Smooth muscle cell (in vitro differentiated cells): ENCODE results near the gene L3MBTL3. TPM values are rescaled to one million over a fixed set of nuclear protein-coding genes. Genes with fewer than 3 reads are reported as not detected.
A peak's percentile ranks its signal among the peaks of the same experiment; 100 is the strongest.

Experiments
- DNase-seq: peaks from one replicate; lab custom pipeline; 2025; ENCODE audit not compliant: unreplicated experiment; lab: John Stamatoyannopoulos, UW
- H2AFZ ChIP-seq: fragments of 200-600 bp; sonication (generic); 2 replicates; pipeline ENCODE4 v1.6.0; 2016; ENCODE audit warnings: antibody characterized with exemption, low read depth, mild to moderate bottlenecking
- H3F3A ChIP-seq: fragments of 200-600 bp; sonication (generic); 2 replicates; pipeline ENCODE4 v1.6.0; 2017; ENCODE audit warnings: antibody characterized with exemption, low read depth
- H3K27ac ChIP-seq: fragments of 200-600 bp; sonication (generic); 2 replicates; pipeline ENCODE4 v1.5.1; 2016; ENCODE audit warnings: low read depth, mild to moderate bottlenecking
- H3K27me3 ChIP-seq: fragments of 200-600 bp; sonication (generic); 2 replicates; pipeline ENCODE4 v1.6.1; 2016; ENCODE audit warnings: low read depth, mild to moderate bottlenecking
- H3K36me3 ChIP-seq: fragments of 200-600 bp; sonication (generic); 2 replicates; pipeline ENCODE4 v1.5.1; 2016; ENCODE audit warnings: low read depth
- H3K4me1 ChIP-seq: fragments of 200-600 bp; sonication (generic); 2 replicates; pipeline ENCODE4 v1.5.1; 2016; ENCODE audit warnings: low read depth
- H3K4me2 ChIP-seq: fragments of 200-600 bp; sonication (generic); 2 replicates; pipeline ENCODE4 v1.6.0; 2016; ENCODE audit warnings: mild to moderate bottlenecking
- H3K4me3 ChIP-seq: fragments of 200-600 bp; sonication (generic); 2 replicates; pipeline ENCODE4 v1.5.1; 2016; ENCODE audit warnings: mild to moderate bottlenecking
- H3K79me2 ChIP-seq: fragments of 200-600 bp; sonication (generic); 2 replicates; pipeline ENCODE4 v1.6.0; 2016; ENCODE audit warnings: low read depth, mild to moderate bottlenecking
- H3K9ac ChIP-seq: fragments of 200-600 bp; sonication (generic); 2 replicates; pipeline ENCODE4 v1.6.0; 2016; ENCODE audit warnings: low read depth
- H3K9me3 ChIP-seq: fragments of 200-600 bp; sonication (generic); replicated peaks from 2 replicates; pipeline ENCODE4 v1.5.1; 2016; ENCODE audit warnings: low read depth
- H4K20me1 ChIP-seq: fragments of 200-600 bp; sonication (generic); 2 replicates; pipeline ENCODE4 v1.6.0; 2016; ENCODE audit warnings: low read depth
- CTCF ChIP-seq: fragments of 200-600 bp; sonication (generic); IDR thresholded peaks from 2 replicates; pipeline ENCODE4 v1.5.1; 2017; ENCODE audit warnings: borderline replicate concordance, mild to moderate bottlenecking, antibody characterized with exemption; ENCODE audit not compliant: insufficient read depth, poor library complexity, severe bottlenecking
- WGBS: methylation state at CpG from one replicate; pipeline ENCODE4 v1.1.7; 2016; ENCODE audit warnings: low lambda C conversion rate; 5-methylcytosine and 5-hydroxymethylcytosine counted together
- polyA plus RNA-seq: library from polyadenylated mRNA; unstranded; fragments of >200 nt; fragmentation: Nextera tagmentation; extraction: Ambion mirVana; gene quantifications from 2 replicates; pipeline ENCODE4 v1.2.1, GENCODE V29; 2016
- total RNA-seq: library from RNA; depleted of rRNA; stranded (reverse); fragments of >200 nt; gene quantifications from 2 replicates; pipeline ENCODE4 v1.2.3, GENCODE V29; 2014

Gene L3MBTL3
- total and polyA plus RNA-seq, 2 experiments from 2014 or later, result 5.4 to 14.2 TPM

DNA sequence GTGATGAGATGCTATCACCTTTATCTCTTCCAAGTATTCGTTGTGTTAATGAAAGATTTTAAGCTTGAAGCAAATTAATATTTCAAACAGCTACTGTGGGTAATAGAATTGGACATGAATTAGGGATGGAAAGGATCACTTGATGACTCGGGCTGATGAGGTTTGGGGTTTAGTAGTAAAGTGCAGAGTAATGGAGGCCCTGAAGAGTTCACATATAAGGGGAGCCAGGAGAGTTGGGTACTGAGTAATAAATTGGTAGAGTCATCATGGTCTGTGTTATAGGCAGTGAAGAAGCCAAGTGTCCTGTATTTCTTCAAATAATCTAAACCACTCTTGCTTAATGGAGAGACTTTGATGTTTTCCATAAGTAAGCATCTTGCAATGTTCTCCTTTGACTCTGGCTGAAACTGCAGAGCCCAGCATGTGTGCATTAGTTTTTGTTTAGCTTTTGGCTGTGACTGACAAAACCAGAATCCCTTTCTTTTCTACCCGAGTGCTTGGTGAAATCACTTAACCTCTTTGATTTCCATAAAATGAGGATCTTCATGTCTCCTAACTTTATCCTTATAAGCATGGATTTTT lies 57.6 kb downstream of the L3MBTL3 start:
- no peak overlapping the region for H3K4me3 ChIP-seq
- no peaks in the 10 kb centered on the region for H3F3A ChIP-seq
- H4K20me1 ChIP-seq, result no peaks in the 10 kb centered on the region
- no peaks in the 10 kb centered on the region for H3K36me3 ChIP-seq
- H3K9me3 ChIP-seq, result no peaks in the 10 kb centered on the region
- no peaks in the 10 kb centered on the region for H3K4me1 ChIP-seq
- no peak overlapping the region for H3K9ac ChIP-seq
- H2AFZ ChIP-seq, result no peak overlapping the region
- no peak overlapping the region for H3K4me2 ChIP-seq
- H3K79me2 ChIP-seq, result no peaks in the 10 kb centered on the region
- no peak for DNase-seq
- 68% methylated on average over 3 of the region's 3 CpGs for WGBS
- no peak for TF ChIP-seq CTCF
- no peaks in the 10 kb centered on the region for H3K27me3 ChIP-seq
- H3K27ac ChIP-seq, result no peak overlapping the region

- H3K4me3 ChIP-seq, result no peak overlapping the region
- no peaks in the 10 kb centered on the region for H3K79me2 ChIP-seq
- no peak overlapping the region for H3K4me2 ChIP-seq
- H3K36me3 ChIP-seq, result no peaks in the 10 kb centered on the region
- TF ChIP-seq CTCF, result peak; percentile 11
- no peak overlapping the region for H3K27ac ChIP-seq
- H3K9ac ChIP-seq, result no peak overlapping the region
- H3K9me3 ChIP-seq, result no peaks in the 10 kb centered on the region
- H3K27me3 ChIP-seq, result no peaks in the 10 kb centered on the region
- H4K20me1 ChIP-seq, result no peaks in the 10 kb centered on the region
- H2AFZ ChIP-seq, result no peak overlapping the region
- H3K4me1 ChIP-seq, result no peaks in the 10 kb centered on the region
- no peaks in the 10 kb centered on the region for H3F3A ChIP-seq
- no peak for DNase-seq
- 58% methylated on average over 2 of the region's 2 CpGs for WGBS
These were observed 58.1 kb downstream of the L3MBTL3 start for GRCh38 chr6:130076512-130076911.

DNA sequence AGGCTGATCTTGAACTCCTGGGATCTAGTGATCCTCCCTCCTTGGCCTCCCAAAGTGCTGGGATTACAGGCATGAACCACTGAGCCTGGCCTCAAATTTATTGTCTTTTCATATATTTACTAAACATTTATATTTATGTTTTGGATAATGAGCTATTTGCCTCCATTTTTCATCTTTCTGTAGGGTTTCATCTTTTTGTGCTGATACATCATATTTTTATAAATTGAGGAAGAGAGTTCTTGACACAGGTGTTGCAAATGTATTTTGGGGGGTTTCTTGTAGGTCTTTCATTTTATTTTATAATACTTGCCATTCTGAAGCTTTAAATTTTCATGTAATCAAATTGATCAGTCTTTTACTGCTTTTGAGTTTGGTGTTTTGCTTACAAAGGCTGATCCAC lies 72.4 kb downstream of the L3MBTL3 start:
- Histone ChIP-seq H3K27me3 (no peaks in the 10 kb centered on the region), H3K36me3 (peaks cover 4% of the 10 kb centered on the region), H4K20me1 (no peaks in the 10 kb centered on the region), H3K4me1 (no peaks in the 10 kb centered on the region), H3K4me3 (no peak overlapping the region), H3F3A (no peaks in the 10 kb centered on the region), H3K9ac (no peak overlapping the region), H2AFZ (no peak overlapping the region), H3K27ac (no peak overlapping the region), H3K4me2 (no peak overlapping the region), H3K79me2 (no peaks in the 10 kb centered on the region), H3K9me3 (no peaks in the 10 kb centered on the region)
- TF ChIP-seq CTCF, result no peak
- DNase-seq, result no peak

DNA sequence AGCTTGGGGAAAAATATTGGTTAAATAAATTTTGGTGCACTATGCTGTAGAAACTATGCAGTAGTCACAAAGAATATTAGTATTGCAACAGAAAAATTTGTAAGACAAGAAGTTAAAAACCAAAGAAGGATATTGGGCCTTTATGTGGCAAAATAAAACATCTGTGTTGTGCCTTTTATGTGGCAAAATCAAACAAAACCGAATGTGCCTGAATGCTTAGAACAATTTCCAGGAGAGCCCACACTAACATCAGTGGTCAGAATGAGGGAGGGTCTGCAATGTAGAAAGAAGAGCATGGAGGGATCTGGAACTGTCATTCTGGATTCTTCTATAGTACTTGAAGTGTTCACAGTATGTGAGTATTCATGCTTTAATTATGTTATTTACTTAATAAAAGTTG lies 75.2 kb downstream of the L3MBTL3 start:
- no peak overlapping the region for H3K27ac ChIP-seq
- no peaks in the 10 kb centered on the region for H4K20me1 ChIP-seq
- H3K79me2 ChIP-seq, result no peaks in the 10 kb centered on the region
- H3K9ac ChIP-seq, result no peak overlapping the region
- H3K4me3 ChIP-seq, result no peak overlapping the region
- H3K27me3 ChIP-seq, result no peaks in the 10 kb centered on the region
- no peak overlapping the region for H3K4me2 ChIP-seq
- 95% methylated on average over 1 of the region's 1 CpG for WGBS
- no peaks in the 10 kb centered on the region for H3K9me3 ChIP-seq
- no peaks in the 10 kb centered on the region for H3F3A ChIP-seq
- DNase-seq, result no peak
- peaks cover 4% of the 10 kb centered on the region for H3K36me3 ChIP-seq
- no peak overlapping the region for H2AFZ ChIP-seq
- TF ChIP-seq CTCF, result no peak
- no peaks in the 10 kb centered on the region for H3K4me1 ChIP-seq
